HG02642 (cell line): ENCODE data around the gene MOSPD3.

Source experiments
- ATAC-seq: cut with Tn5 transposase; IDR thresholded peaks from one replicate; pipeline ENCODE4 v1.9.1; 2021; ENCODE audit warnings: mild to moderate bottlenecking; ENCODE audit not compliant: unreplicated experiment, poor library complexity

The MOSPD3 gene

GRCh38 chr7:100588438-100588837, 23.9 kb upstream of the MOSPD3 start:
- no peak for ATAC-seq

- no peak for ATAC-seq
Observed at GRCh38 chr7:100589341-100589947, 22.9 kb upstream of the MOSPD3 start.

DNA sequence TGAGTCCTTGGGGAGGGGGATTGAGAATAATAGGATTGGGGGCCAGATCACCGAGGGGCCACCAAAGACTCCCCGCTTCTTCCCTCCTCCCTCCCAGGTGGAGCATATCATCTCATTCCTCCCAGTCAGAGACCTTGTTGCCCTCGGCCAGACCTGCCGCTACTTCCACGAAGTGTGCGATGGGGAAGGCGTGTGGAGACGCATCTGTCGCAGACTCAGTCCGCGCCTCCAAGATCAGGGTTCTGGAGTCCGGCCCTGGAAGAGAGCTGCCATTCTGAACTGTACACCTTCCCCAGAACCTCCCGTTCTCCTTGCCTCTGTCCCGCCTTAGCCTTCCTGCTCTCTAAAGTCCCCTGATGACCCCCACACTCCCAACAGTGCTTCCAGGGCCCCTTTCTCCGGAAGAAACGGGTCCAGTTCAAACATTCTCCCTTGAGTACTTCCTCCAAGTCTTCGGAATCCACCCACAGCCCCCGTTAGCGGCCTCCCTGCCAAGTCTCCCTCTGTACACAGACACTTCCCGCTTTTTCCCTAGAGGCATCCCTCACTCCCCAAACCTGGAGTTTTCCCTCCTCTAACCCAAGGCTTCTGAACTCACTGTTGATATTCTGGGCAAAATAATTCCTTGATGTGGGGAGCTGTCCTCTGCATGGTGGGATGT, 22.1 kb upstream of the MOSPD3 start:
- no peak for ATAC-seq

DNA sequence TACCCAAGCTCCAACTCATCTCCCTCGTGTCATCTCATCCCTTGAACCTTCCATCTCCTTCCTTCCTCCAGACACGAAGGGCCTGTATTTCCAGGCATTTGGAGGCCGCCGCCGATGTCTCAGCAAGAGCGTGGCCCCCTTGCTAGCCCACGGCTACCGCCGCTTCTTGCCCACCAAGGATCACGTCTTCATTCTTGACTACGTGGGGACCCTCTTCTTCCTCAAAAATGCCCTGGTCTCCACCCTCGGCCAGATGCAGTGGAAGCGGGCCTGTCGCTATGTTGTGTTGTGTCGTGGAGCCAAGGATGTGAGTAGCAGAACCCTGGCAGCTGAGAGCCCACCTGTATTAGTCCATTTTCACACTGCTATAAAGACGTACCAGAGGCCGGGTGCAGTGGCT, 20.7 kb upstream of the MOSPD3 start:
- no peak for ATAC-seq

DNA sequence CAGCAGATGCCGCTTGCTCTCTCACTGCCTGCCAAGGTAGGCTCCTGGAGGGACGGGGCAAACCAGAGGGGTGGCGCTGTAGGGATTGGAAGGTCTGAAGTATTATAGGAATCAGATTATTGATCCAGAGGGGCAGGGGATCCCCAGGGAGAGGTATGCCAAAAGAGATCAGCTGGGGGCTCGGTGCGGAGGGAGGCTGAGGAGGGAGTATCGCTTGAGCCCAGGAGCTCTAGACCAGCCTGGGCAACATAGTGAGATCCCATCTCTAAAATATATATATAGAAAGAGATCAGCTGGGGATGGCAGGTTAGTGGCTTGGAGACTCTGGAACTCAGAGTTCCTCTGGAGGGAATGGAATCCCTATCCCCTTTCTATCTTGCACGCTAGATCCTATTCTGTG, 17.2 kb upstream of the MOSPD3 start:
- ATAC-seq = no peak

GRCh38 chr7:100598425-100598824, 13.9 kb upstream of the MOSPD3 start:
- ATAC-seq = no peak

DNA sequence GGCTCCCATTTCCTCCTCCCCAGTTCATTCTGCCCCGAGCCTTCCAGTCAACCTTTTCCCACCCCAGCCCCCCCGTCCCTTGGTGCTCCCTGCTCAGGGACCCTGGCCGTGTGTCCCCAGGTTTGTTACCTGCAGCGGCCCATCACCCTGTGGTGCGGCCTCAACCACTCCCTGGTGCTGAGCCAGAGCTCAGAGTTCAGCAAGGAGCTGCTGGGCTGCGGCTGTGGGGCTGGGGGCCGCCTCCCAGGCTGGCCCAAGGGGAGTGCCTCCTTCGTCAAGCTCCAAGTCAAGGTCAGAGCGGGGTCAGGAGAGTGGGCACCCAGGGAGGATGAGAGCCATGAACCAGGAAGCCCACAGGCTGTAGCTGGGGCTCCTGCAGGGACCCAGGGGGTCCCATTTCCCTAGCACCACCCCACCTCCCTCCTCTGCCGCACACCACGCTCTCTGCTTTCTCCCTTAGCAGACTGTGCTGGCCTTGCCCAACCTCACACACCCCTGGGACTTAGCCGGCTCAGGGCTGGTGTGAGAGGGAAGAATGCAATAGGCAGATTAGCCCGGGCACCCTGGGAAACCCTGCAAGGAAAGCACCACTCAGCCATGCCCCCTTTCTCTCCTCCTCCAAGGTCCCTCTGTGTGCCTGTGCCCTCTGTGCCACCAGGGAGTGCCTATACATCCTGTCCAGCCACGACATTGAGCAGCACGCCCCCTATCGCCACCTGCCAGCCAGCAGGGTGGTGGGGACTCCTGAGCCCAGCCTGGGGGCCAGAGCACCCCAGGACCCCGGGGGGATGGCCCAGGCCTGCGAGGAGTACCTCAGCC, 12.2 kb upstream of the MOSPD3 start:
- ATAC-seq = no peak

GRCh38 chr7:100600730-100601038, 11.7 kb upstream of the MOSPD3 start:
- ATAC-seq = no peak

- no peak for ATAC-seq
Observed at GRCh38 chr7:100602889-100603725, 9.2 kb upstream of the MOSPD3 start.

DNA sequence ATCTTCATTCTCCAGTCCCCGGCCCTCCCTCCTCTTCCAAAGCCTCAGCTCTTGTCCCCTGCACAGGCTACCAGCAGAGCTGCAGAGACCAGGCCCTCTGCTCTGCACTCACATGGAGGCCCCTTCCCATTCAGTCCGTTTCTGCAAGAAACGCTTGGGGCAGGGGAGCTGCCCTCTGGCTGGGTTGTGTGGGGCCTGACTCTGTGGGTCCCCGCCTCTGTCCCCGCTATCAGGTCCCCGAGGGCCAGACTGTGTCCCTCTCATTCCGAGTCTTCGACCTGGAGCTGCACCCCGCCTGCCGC, 8.7 kb upstream of the MOSPD3 start:
- peak; percentile 12 for ATAC-seq

DNA sequence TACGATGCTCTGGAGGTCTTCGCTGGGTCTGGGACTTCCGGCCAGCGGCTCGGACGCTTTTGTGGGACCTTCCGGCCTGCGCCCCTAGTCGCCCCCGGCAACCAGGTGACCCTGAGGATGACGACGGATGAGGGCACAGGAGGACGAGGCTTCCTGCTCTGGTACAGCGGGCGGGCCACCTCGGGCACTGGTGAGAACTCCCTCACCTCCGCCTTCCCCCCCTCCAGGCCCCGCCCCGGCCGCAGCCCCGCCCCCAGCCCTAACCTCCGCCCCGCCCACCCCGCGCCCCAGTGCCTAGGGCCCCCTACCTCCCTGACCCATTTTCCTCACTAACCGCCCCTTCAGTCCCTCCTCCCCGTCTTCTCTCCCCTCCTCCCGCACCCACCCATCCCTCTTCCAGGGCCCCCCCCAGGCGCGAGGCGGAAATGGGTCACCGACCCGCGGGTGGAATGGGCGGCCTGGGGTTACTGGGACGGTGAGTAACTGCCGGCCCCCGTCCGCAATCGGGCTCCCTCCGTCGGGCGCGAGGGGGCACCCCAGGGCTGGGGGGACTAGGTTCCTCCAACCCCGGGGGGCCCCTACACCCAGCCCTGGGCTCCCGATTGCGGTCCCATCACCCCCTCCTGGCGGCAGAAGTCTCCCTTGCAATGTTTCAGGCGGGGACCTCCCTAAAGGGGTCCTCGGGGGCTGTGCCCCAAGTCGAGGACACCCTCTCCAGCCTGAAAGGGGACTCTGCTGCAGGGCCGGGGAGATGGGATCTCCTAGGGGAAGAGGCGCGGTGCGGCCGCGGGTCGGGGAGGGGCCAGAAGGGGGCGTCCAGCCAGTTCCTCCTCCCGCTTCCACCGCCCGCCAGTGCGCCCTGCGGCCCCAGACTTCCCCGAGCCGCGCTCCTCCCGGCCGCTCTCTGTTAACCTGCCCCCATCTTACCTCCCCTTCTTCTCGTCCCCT, 8.0 kb upstream of the MOSPD3 start:
- peak; percentile 43 for ATAC-seq

- no peak for ATAC-seq
Observed at GRCh38 chr7:100604976-100605911, 7.1 kb upstream of the MOSPD3 start.

GRCh38 chr7:100606313-100606712, 6.0 kb upstream of the MOSPD3 start:
- no peak for ATAC-seq

- no peak for ATAC-seq
Observed at GRCh38 chr7:100607111-100607510, 5.2 kb upstream of the MOSPD3 start.

- no peak for ATAC-seq
Observed at GRCh38 chr7:100609958-100610357, 2.4 kb upstream of the MOSPD3 start.

DNA sequence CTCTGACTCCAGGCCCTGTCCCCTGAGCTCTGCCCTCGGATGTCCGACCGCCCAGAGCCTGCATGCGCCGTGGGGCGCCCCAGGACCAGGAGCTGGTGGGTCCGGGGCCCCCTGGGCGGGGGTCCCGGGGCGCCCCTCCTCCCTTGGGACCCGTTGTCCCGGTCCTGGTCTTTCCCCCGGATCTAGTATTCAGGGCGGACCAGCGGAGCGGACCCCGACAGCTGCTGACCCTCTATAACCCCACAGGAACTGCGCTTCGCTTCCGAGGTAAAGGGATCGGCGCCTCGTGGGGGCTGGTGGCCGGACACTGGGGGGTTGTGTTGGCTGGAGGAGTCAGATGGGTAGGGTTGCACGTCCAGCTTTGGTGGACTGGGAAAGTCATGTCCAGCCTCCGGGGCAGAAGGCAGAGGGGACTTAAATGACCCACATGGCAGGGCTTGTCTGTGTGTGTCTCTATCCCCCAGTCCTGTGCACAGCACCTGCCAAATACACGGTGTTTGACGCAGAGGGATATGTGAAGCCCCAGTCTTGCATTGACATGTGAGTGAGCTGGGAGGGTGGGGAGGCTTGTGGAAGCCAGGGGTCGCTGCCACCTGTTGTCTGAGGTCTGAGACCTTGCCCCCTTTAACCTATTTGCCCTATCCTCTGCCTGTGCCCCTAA, 520 bp downstream of the MOSPD3 start:
- ATAC-seq = no peak

DNA sequence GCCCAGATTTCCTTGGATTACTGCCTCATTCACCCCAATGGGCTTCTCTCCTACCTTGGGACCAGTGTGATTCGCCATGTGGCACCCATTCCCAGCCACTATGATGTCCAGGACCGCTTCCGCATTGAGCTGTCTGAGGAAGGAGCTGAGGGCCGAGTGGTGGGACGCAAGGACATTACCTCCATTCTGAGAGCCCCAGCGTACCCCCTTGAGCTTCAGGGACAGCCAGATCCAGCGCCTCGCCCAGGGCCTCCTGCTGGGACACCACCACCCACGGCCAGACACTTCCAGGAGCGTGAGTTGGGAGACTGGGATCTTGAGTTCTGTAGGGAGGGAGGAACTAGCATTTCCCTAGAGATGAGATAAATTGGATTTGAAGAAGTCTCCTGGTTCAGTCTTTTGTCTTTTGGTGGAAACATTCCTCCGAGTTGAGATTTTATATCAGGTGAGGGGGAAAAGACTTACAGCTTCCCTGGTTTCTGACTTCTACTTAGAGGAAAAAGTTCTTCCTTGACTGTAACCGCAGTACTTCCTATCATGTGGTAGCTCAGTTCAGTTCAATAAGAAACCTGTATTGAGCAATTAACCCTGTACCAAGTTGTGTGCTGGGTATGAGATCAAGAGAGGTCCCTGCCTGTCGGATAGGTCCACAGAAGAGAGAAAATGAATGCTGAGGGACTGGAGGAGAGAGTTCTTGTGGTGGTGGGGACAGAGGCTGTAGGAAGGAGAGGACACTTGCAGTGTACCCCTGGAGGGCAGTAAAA, 1.3 kb downstream of the MOSPD3 start:
- ATAC-seq = no peak
